ENCODE measurements around the gene SH2D1A.

The SH2D1A gene

GRCh38 chrX:124341396-124342132 lies 4.8 kb upstream of the SH2D1A start:
- Histone ChIP-seq H3K36me3 (ENCODE audit: control insufficient read depth, insufficient read depth, low read length) (no peaks in the 10 kb centered on the region), H3K4me3 (replicated peaks; ENCODE audit: low read depth, low read length) (no peak overlapping the region), H3K27me3 (replicated peaks; ENCODE audit: control insufficient read depth, insufficient read depth, low read length) (no peaks in the 10 kb centered on the region)
- no peak for DNase-seq (ENCODE audit: extremely low read depth, insufficient read length)
- TF ChIP-seq, protein P1, sequence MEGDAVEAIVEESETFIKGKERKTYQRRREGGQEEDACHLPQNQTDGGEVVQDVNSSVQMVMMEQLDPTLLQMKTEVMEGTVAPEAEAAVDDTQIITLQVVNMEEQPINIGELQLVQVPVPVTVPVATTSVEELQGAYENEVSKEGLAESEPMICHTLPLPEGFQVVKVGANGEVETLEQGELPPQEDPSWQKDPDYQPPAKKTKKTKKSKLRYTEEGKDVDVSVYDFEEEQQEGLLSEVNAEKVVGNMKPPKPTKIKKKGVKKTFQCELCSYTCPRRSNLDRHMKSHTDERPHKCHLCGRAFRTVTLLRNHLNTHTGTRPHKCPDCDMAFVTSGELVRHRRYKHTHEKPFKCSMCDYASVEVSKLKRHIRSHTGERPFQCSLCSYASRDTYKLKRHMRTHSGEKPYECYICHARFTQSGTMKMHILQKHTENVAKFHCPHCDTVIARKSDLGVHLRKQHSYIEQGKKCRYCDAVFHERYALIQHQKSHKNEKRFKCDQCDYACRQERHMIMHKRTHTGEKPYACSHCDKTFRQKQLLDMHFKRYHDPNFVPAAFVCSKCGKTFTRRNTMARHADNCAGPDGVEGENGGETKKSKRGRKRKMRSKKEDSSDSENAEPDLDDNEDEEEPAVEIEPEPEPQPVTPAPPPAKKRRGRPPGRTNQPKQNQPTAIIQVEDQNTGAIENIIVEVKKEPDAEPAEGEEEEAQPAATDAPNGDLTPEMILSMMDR (IDR thresholded peaks at IDR 0.05; ENCODE audit: insufficient read depth, low read length, poor library complexity, severe bottlenecking): no peak

DNA sequence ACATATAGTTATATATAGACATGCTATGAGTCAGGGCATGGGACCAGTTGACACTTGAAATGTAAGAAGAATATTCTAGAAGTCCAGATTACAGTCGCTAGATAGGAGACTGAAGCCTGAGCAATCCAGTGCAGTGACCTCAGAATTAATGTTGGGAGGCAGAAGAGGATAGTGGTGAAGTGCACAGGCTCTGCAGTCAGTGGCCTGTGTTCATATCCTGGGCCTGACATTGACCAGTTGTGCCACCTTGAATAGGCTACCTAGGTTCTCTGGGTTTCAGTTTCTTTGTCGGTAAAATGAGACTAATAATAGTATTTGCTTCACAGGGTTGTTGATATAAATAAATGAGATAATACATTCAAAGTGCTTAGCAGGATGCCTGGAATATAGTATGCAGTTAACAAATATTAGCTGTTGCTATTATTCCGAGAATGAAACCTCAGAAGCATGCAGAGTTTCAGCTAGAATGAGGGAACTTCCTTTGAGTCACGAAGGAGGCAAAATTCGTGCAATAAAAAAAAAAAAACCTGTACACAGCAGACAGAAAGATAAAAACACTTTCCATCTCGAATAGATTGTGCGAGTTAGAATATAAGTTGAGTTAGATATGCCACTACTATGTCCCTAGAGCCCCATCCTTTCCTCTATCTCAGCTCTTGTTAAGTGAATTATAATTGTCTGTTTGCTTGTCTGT lies 4.0 kb upstream of the SH2D1A start:
- TF ChIP-seq, protein P1 (IDR thresholded peaks at IDR 0.05; ENCODE audit: insufficient read depth, low read length, poor library complexity, severe bottlenecking): no peak
- no peak for DNase-seq (ENCODE audit: extremely low read depth, insufficient read length)
- Histone ChIP-seq H3K4me3 (replicated peaks; ENCODE audit: low read depth, low read length) (no peak overlapping the region), H3K27me3 (replicated peaks; ENCODE audit: control insufficient read depth, insufficient read depth, low read length) (no peaks in the 10 kb centered on the region), H3K36me3 (ENCODE audit: control insufficient read depth, insufficient read depth, low read length) (no peaks in the 10 kb centered on the region)

- Histone ChIP-seq H3K4me3 (replicated peaks; ENCODE audit: low read depth, low read length) (no peak overlapping the region), H3K27me3 (replicated peaks; ENCODE audit: control insufficient read depth, insufficient read depth, low read length) (no peaks in the 10 kb centered on the region), H3K36me3 (ENCODE audit: control insufficient read depth, insufficient read depth, low read length) (no peaks in the 10 kb centered on the region)
- DNase-seq (ENCODE audit: extremely low read depth, insufficient read length): no peak
- TF ChIP-seq, protein P1 (IDR thresholded peaks at IDR 0.05; ENCODE audit: insufficient read depth, low read length, poor library complexity, severe bottlenecking): no peak
Observed at GRCh38 chrX:124343016-124343415, 3.3 kb upstream of the SH2D1A start.

DNA sequence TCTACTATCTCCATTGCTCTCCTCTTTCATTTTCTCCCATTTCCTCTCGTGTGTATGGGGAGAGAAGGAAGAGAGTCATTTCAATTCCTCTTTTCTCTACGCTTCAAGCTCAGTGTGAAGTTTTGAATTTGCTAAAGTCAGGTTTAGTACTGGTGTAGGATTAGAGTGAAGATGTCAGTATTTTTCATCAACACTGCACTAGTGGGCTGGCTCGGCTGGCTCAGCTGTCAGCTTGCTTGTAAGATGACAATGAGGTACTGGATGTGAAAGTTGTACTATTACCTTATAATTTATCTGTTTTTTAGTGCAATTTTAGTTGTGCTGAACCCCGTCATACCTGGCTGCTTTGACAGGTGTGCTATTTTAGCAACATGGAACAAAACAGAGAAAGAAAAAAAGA lies 2.1 kb upstream of the SH2D1A start:
- DNase-seq (ENCODE audit: extremely low read depth, insufficient read length): no peak
- TF ChIP-seq, protein P1 (IDR thresholded peaks at IDR 0.05; ENCODE audit: insufficient read depth, low read length, poor library complexity, severe bottlenecking): no peak
- Histone ChIP-seq H3K36me3 (ENCODE audit: control insufficient read depth, insufficient read depth, low read length) (no peaks in the 10 kb centered on the region), H3K4me3 (replicated peaks; ENCODE audit: low read depth, low read length) (no peak overlapping the region), H3K27me3 (replicated peaks; ENCODE audit: control insufficient read depth, insufficient read depth, low read length) (no peaks in the 10 kb centered on the region)

DNA sequence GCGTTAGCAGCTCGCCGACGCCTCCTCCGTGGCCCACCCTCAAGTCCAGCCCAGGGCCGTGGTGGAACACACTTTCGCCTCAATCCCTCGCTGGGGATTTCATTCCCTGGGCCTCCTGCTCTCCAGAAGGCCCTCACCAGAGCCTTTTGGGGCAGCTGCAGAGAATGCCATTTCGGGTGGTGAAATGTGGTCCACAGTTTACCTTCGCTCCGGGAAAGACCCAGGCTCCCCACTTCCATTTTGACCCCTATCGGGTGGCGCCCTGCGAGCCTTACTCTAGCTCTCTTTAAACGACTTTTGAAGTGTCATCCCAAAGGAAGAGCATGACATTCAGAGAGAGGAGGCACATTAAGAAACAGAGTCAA lies 496 bp downstream of the SH2D1A start:
- H3K27me3 ChIP-seq (replicated peaks; ENCODE audit: control insufficient read depth, insufficient read depth, low read length): no peaks in the 10 kb centered on the region
- H3K4me3 ChIP-seq (replicated peaks; ENCODE audit: low read depth, low read length): no peak overlapping the region
- TF ChIP-seq, protein P1 (IDR thresholded peaks at IDR 0.05; ENCODE audit: insufficient read depth, low read length, poor library complexity, severe bottlenecking): no peak
- no peak for DNase-seq (ENCODE audit: extremely low read depth, insufficient read length)
- no peaks in the 10 kb centered on the region for H3K36me3 ChIP-seq (ENCODE audit: control insufficient read depth, insufficient read depth, low read length)
